Measurements from ENCODE around the gene PIM2.

DNA sequence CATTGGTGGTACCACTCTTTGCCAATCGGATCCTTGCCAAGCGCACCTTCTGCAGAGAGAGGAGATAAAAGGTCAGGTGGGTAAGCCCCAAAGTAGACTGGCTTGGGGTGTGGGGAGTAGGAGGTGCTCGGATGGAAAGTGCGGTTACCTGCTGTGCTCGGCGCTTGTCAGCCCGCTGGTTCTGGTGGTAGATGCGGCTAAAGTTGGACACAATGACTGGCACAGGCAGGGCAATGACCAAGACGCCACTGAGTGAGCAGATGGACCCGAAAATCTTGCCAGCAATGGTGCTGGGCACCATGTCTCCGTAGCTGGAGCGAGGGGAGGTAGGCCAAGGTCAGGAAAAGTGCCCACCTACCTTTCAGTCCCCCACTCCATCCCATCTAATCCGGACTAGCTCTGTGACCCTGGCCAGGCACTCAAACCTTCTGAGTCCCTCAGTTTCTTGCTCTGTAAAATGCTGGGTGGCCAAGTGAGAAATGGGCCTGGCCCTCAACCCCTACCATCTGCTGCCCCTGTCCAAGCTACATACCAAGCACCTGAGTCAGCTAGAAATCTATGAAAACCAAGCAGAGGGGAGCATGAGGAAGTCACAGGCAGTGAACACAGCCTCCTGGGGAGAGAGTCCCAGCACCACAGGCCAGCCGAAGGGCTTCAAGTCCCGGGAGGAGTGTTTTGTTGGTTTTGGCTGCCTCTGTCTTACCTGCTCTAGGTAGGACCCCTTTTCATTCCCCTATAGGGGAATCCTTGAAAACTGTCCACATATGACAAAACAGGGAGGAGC is 48.2 kb upstream of the PIM2 start:
- no peak for TF ChIP-seq FOXP2 (optimal IDR thresholded peaks at IDR 0.05; ENCODE audit: control extremely low read depth, extremely low read length, insufficient read depth)
- TF ChIP-seq EZH2 (IDR thresholded peaks at IDR 0.05) = no peak
